Mesothelial cell of epicardium (in vitro differentiated cells): ENCODE results near the gene IFT43. TPM values are rescaled to one million over a fixed set of nuclear protein-coding genes. Genes with fewer than 3 reads are reported as not detected.

Source experiments
- DNase-seq, 2 experiments: peaks; one replicate each; pipeline ENCODE4 v3.0.0; 2021; ENCODE audit warnings: low spot score in 2 of 2; ENCODE audit not compliant: unreplicated experiment in 2 of 2
- H3K27ac Mint-ChIP-seq: 2 replicates; pipeline ENCODE4 v1.8.0; 2021; ENCODE audit warnings: mixed read lengths
- H3K27me3 Mint-ChIP-seq: 2 replicates; pipeline ENCODE4 v1.8.0; 2021; ENCODE audit warnings: low read depth, mixed read lengths
- H3K36me3 Mint-ChIP-seq: 2 replicates; pipeline ENCODE4 v1.8.0; 2021; ENCODE audit warnings: mixed read lengths
- H3K4me1 Mint-ChIP-seq: 2 replicates; pipeline ENCODE4 v1.8.0; 2021; ENCODE audit warnings: mixed read lengths
- H3K4me3 Mint-ChIP-seq: 2 replicates; pipeline ENCODE4 v1.8.0; 2021; ENCODE audit warnings: mild to moderate bottlenecking, moderate library complexity, mixed read lengths
- H3K9me3 Mint-ChIP-seq: 2 replicates; pipeline ENCODE4 v1.8.0; 2021; ENCODE audit warnings: mixed read lengths
- total RNA-seq: library from RNA; stranded (reverse); gene quantifications from 3 replicates; pipeline ENCODE4 v1.2.1, GENCODE V29; 2021
- TF ChIP-seq, protein P1 (sequence below): fragments of 200-600 bp; sonication (generic); IDR thresholded peaks from one replicate; pipeline ENCODE4 v1.5.0; 2021; ENCODE audit warnings: antibody characterized with exemption; ENCODE audit not compliant: unreplicated experiment

The IFT43 gene
- 39.8 to 46.0 TPM (median 43.4 TPM) in 3 replicates for total RNA-seq

DNA sequence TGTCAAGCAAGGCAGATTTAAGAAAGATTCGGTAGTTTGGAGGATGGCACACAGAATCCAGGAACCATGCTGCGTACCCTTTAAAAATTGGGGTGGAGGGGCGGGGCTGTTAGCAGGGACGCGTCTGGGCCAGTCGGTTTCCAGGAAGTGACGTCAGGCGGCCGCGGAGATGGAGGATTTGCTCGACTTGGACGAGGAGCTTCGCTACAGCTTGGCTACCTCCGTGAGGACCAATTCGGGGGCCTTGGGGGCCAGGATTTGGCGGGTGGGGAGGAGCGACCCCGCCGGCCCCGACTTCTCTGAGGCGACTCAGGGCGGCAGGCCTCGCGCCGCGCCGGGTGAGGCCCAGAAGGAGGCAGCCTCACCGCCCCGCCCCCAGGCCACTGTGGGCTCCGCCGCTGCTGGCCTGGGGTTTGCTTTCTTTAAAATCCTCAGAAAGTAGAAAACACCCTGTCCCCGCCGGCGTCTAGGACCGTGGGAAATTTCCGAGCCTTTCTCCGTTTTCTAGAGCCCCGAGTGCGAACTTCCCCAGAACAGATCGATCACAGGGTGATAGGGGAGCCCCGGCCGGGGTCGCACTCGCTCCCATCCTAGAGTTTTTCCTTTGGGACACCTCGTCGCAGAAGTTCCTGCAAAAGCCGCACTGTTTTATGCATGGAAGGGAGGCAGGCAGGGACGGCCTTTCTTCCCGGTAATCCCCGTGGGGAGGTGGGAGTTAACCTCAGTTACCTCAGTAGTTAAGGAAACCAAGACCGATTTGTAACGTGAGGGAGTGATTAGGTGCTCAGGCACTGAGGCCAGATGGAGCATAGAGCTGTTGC lies at the start of gene IFT43:
Gene IFT43, plus strand, starts transcription at position 146 of the 821 bp plus-strand sequence. Its CDS starts 24 bp downstream, at position 170.
- TF ChIP-seq, protein P1, sequence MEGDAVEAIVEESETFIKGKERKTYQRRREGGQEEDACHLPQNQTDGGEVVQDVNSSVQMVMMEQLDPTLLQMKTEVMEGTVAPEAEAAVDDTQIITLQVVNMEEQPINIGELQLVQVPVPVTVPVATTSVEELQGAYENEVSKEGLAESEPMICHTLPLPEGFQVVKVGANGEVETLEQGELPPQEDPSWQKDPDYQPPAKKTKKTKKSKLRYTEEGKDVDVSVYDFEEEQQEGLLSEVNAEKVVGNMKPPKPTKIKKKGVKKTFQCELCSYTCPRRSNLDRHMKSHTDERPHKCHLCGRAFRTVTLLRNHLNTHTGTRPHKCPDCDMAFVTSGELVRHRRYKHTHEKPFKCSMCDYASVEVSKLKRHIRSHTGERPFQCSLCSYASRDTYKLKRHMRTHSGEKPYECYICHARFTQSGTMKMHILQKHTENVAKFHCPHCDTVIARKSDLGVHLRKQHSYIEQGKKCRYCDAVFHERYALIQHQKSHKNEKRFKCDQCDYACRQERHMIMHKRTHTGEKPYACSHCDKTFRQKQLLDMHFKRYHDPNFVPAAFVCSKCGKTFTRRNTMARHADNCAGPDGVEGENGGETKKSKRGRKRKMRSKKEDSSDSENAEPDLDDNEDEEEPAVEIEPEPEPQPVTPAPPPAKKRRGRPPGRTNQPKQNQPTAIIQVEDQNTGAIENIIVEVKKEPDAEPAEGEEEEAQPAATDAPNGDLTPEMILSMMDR = no peak
- peak; percentile 72 to 86 for DNase-seq
- Mint-ChIP-seq H3K4me1 (peaks cover 30% of the 10 kb centered on the region), H3K4me3 (peak within 1 kb of the TSS; percentile 86), H3K36me3 (peaks cover 13% of the 10 kb centered on the region), H3K27me3 (no peaks in the 10 kb centered on the region), H3K27ac (peak within 1 kb of the TSS; percentile 93), H3K9me3 (no peaks in the 10 kb centered on the region)

DNA sequence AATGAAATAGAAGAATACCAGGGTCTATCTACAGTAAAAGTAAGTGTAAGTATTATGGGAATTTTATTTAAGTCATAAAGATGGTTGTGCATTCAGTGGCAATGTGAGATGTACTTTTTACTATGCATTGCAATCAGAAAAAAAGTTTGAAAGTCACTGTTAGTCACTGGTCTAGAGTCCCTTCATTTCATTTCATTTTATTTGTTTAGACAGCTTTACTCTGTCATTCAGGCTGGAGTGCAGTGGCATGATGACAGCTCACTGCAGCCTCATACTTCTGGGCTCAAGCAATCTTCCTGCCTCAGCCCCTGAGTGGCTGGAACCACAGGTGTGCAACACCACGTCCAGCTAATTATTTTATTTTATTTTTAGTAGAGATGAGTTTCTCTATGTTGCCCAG lies 46.4 kb upstream of the IFT43 start:
- Mint-ChIP-seq H3K27me3 (no peaks in the 10 kb centered on the region), H3K9me3 (no peaks in the 10 kb centered on the region), H3K27ac (no peak overlapping the region), H3K36me3 (peaks cover 6% of the 10 kb centered on the region), H3K4me3 (no peak overlapping the region), H3K4me1 (peaks cover 5% of the 10 kb centered on the region)
- TF ChIP-seq, protein P1 = no peak
- no peak for DNase-seq

DNA sequence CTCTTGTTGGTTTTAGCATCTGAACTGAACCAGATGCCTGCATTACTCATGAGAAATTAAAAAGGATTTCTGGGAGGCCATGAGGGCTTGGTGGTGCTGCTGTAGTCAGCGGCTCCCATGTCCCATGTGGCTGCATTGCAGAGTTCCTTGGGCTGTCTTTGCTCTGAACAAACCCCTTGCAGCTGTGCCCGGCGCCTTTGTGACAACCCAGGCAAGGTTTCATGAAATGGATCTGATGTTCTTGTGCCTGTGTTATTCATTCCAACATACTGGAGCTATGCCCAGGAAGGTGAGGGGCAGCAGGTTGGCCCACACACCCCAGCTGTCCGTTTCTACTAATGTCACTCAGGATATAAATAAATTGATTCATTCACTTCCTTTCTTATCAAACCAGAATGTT lies 44.5 kb upstream of the IFT43 start:
- DNase-seq = no peak
- Mint-ChIP-seq H3K27me3 (no peaks in the 10 kb centered on the region), H3K4me3 (no peak overlapping the region), H3K27ac (no peak overlapping the region), H3K9me3 (no peaks in the 10 kb centered on the region), H3K36me3 (peaks cover 6% of the 10 kb centered on the region), H3K4me1 (no peaks in the 10 kb centered on the region)
- TF ChIP-seq, protein P1 = no peak

DNA sequence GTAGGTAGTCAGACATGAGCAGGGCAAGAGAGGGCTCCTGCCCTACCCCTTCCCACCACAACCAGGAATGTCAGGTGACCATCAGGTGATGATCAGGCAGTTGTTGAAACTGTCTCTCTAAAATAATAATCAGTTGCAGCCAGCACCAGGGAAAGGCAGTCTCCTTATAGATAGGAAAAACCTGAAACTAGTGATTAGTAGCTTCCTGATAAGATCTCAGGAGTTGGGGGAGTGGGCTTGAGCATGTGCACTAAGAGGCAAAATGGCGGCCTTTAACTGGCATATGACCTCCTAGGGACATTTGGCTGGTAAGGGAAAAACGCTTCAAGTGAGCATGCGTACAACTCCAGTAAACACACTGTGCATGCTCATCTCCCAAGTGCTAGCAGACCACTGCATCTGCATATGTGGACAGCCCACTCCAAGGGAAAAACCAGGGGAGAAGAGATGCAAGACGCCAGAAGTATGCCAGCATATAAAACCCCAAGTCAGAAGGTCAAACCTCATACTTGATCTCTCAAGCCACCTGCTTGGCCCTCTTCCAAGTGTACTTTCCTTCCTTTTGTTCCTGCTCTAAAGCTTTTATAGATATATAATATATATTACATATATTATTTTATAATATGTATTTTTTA lies 40.8 kb upstream of the IFT43 start:
- Mint-ChIP-seq H3K27me3 (no peaks in the 10 kb centered on the region), H3K4me3 (no peak overlapping the region), H3K36me3 (peaks cover 6% of the 10 kb centered on the region), H3K9me3 (no peaks in the 10 kb centered on the region), H3K27ac (no peak overlapping the region), H3K4me1 (no peaks in the 10 kb centered on the region)
- no peak for DNase-seq
- TF ChIP-seq, protein P1 = no peak

DNA sequence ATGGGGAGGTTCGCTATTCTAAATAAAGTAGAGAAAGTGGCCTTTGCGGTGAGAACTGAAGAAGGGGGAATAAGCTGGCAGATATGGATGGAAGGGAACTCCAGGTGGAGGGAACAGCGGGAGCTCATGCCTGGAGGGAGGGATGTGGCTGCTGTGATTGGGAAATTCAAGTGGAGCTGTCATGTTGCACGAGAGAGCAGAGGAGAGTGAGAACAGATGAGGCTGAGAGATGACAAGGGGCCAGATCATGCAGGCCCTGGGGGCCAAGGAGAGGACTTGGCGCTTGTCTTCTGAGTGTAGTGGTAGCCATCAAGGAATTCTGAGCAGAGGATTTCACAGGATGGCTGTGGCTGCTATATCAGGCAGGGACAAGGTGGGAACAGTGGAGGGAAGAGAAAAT lies 38.8 kb upstream of the IFT43 start:
- H3K4me1 Mint-ChIP-seq = no peaks in the 10 kb centered on the region
- DNase-seq = no peak
- TF ChIP-seq, protein P1 = no peak

More for the DNA sequence above, 38.8 kb upstream of the IFT43 start:
- H3K27ac Mint-ChIP-seq = no peak overlapping the region
- H3K27me3 Mint-ChIP-seq = no peaks in the 10 kb centered on the region
- H3K36me3 Mint-ChIP-seq = peaks cover 9% of the 10 kb centered on the region
- H3K9me3 Mint-ChIP-seq = peaks cover under 1% of the 10 kb centered on the region
- no peak overlapping the region for H3K4me3 Mint-ChIP-seq
